GM18873 (cell line): ENCODE data around the gene PRKCB.

Experiments used
- ATAC-seq: cut with Tn5 transposase; IDR thresholded peaks from one replicate; pipeline ENCODE4 v1.9.1; 2021; ENCODE audit warnings: mild to moderate bottlenecking, moderate library complexity, moderate number of reproducible peaks; ENCODE audit not compliant: unreplicated experiment, low FRiP score

PRKCB gene

GRCh38 chr16:23960081-23960885 lies 124.5 kb downstream of the PRKCB start:
- no peak for ATAC-seq

GRCh38 chr16:23962001-23962400 lies 126.2 kb downstream of the PRKCB start:
- ATAC-seq = no peak

GRCh38 chr16:23964136-23964535 lies 128.4 kb downstream of the PRKCB start:
- no peak for ATAC-seq

- no peak for ATAC-seq
Measured at GRCh38 chr16:23965137-23965733, 129.5 kb downstream of the PRKCB start.

GRCh38 chr16:23966597-23967394 lies 131.0 kb downstream of the PRKCB start:
- ATAC-seq = no peak

GRCh38 chr16:23967775-23968174 lies 132.0 kb downstream of the PRKCB start:
- no peak for ATAC-seq

- ATAC-seq = no peak
Measured at GRCh38 chr16:23968176-23968575, 132.4 kb downstream of the PRKCB start.

GRCh38 chr16:23969468-23970297 lies 133.9 kb downstream of the PRKCB start:
- ATAC-seq = no peak

GRCh38 chr16:23974223-23974622 lies 138.4 kb downstream of the PRKCB start:
- ATAC-seq = no peak

- no peak for ATAC-seq
Measured at GRCh38 chr16:23975293-23975692, 139.5 kb downstream of the PRKCB start.

- no peak for ATAC-seq
Measured at GRCh38 chr16:23976091-23976490, 140.3 kb downstream of the PRKCB start.

GRCh38 chr16:23976524-23976923 lies 140.7 kb downstream of the PRKCB start:
- ATAC-seq = no peak

- no peak for ATAC-seq
Measured at GRCh38 chr16:23979441-23979840, 143.7 kb downstream of the PRKCB start.

- no peak for ATAC-seq
Measured at GRCh38 chr16:23979982-23980381, 144.2 kb downstream of the PRKCB start.

GRCh38 chr16:23981429-23982399 lies 145.9 kb downstream of the PRKCB start:
- ATAC-seq = no peak

- ATAC-seq = no peak
Measured at GRCh38 chr16:23986455-23986854, 150.7 kb downstream of the PRKCB start.

- peak; percentile 69 for ATAC-seq
Measured at GRCh38 chr16:23987443-23987842, 151.7 kb downstream of the PRKCB start.

- ATAC-seq = no peak
Measured at GRCh38 chr16:23990507-23990906, 154.7 kb downstream of the PRKCB start.

GRCh38 chr16:23991066-23991465 lies 155.3 kb downstream of the PRKCB start:
- no peak for ATAC-seq
